ENCODE results near the gene ITGA1. TPM values are rescaled to one million over a fixed set of nuclear protein-coding genes. Genes with fewer than 3 reads are reported as not detected.

Gene ITGA1
- total and polyA plus RNA-seq, 11 donors, result 5.5 to 52.0 (median 23.3) TPM

DNA sequence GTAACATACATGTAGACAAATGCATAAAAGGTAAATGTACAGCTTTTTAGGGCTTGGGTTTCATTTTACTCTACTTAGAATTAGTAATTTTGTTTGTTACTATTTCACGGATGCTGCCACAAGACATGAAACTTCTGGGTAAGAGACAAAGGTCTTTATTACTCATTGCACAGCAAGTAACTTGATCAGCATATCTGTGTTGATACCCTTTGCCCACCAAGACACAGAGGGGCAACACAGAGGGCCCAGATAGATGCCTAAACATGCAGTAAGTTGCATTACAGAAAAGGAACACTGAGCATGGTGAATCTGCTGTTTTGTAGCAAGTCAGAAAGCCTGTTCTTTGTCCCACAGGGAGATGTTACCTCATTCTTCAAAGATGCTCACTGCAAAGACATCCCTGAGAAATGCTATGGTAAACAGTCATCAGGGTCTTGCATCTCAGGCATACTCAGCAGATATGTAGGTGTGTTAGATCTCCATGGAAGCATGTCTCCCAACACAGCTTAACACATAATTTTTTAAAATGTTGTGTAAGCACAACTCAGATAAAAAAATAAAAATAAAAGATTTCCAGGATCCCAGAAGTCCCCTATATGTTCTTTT lies 211.7 kb downstream of the ITGA1 start:
- peaks cover 0 to 8% (median 0%) of the 10 kb centered on the region in 9 donors for H3K27me3 ChIP-seq
- ATAC-seq (no peak), DNase-seq (no peak)
- H3K9me3 ChIP-seq, result no peaks in the 10 kb centered on the region
- no peak overlapping the region for H3K27ac ChIP-seq
- H3K4me1 ChIP-seq, result peaks cover 0 to 5% (median 0%) of the 10 kb centered on the region in 12 donors
- no peak for TF ChIP-seq POLR2A (IDR thresholded peaks at IDR 0.05)
- TF ChIP-seq, protein P1, sequence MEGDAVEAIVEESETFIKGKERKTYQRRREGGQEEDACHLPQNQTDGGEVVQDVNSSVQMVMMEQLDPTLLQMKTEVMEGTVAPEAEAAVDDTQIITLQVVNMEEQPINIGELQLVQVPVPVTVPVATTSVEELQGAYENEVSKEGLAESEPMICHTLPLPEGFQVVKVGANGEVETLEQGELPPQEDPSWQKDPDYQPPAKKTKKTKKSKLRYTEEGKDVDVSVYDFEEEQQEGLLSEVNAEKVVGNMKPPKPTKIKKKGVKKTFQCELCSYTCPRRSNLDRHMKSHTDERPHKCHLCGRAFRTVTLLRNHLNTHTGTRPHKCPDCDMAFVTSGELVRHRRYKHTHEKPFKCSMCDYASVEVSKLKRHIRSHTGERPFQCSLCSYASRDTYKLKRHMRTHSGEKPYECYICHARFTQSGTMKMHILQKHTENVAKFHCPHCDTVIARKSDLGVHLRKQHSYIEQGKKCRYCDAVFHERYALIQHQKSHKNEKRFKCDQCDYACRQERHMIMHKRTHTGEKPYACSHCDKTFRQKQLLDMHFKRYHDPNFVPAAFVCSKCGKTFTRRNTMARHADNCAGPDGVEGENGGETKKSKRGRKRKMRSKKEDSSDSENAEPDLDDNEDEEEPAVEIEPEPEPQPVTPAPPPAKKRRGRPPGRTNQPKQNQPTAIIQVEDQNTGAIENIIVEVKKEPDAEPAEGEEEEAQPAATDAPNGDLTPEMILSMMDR (IDR thresholded peaks at IDR 0.05), result no peak
- WGBS, 4 donors, result 92 to 98% (median 97%) methylated on average over 1 of the region's 1 CpG
- no peaks in the 10 kb centered on the region for H3K36me3 ChIP-seq
- intact Hi-C loops (cut with DNase I), result no loop called here
- no peak overlapping the region for H3K4me3 ChIP-seq

DNA sequence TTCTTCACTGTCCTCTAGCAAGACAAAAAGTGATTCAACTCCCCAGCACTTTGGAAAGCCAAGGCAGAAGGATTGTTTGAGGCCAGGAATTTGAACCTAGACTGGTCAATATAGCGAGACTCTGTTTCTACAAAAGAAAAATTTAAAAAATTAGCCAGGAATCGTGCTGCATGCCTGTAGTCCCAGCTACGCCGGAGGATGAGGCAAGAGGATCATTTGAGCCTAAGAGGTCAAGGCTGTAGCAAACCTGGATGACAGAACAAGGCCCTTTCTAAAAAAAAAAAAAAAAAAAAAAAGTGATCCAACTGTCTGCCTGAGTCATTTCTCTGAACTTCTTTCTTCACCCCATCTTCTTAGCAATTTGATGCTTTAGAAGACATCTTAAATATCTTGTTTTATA lies 213.8 kb downstream of the ITGA1 start:
- Histone ChIP-seq H3K4me1 (peaks cover 0 to 7% (median 0%) of the 10 kb centered on the region in 12 donors), H3K4me3 (no peak overlapping the region), H3K9me3 (no peaks in the 10 kb centered on the region), H3K27me3 (no peaks in the 10 kb centered on the region), H3K27ac (no peak overlapping the region), H3K36me3 (no peaks in the 10 kb centered on the region)
- DNase-seq (no peak), ATAC-seq (no peak)
- intact Hi-C loops (cut with DNase I), result no loop called here
- WGBS, 4 donors, result 93 to 97% (median 96%) methylated on average over 4 of the region's 4 CpGs
- TF ChIP-seq POLR2A (IDR thresholded peaks at IDR 0.05), result no peak
- TF ChIP-seq, protein P1 (IDR thresholded peaks at IDR 0.05), result no peak

DNA sequence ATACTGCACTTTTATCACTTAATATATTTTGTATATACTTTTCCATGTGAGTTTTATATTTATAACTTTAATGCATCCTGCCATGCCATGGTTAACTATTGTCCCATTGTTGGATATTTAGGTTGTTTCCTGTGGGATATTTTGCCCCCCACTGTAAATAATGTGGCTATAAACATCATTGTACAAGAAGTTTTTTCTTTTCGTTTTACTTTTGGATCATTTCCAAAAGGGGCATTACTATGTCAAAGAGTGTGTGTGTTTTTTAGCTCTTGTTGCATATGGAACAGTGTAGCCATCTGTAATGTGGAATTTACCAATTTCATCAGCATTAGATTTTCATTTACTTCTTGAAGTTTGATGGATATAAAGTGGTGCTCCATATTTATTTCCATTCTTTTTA lies 214.8 kb downstream of the ITGA1 start:
- intact Hi-C loops (cut with DNase I), result no loop called here
- Histone ChIP-seq H3K9me3 (no peaks in the 10 kb centered on the region), H3K4me1 (peaks cover 0 to 12% (median 0%) of the 10 kb centered on the region in 12 donors), H3K36me3 (no peaks in the 10 kb centered on the region), H3K27ac (no peak overlapping the region), H3K27me3 (no peaks in the 10 kb centered on the region), H3K4me3 (no peak overlapping the region)
- TF ChIP-seq, protein P1 (IDR thresholded peaks at IDR 0.05), result no peak
- TF ChIP-seq POLR2A (IDR thresholded peaks at IDR 0.05), result no peak
- DNase-seq (no peak), ATAC-seq (no peak)
- WGBS, 4 donors, result 53 to 69% (median 64%) methylated on average over 1 of the region's 1 CpG

DNA sequence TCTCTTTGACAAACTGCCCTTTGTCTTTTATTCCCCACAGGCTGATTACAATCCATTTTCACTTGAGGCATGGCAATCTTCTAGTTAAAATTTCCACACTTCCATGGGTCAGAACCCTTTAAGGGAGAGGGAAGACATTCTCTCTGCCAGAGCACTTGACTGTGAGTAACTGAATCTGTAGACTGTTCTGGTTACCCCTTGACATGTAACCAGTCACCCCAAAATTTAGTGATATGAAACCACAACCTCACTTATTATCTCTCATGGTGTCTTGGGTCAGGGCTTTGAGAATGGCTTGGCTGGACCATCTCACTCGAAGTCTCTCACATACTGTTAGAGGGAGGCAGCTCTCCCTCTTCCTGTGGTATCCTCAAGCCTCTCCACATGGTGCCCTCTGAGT lies 215.4 kb downstream of the ITGA1 start:
- WGBS, 4 donors, result 93 to 100% (median 93%) methylated on average over 1 of the region's 1 CpG
- TF ChIP-seq POLR2A (IDR thresholded peaks at IDR 0.05), result no peak
- ATAC-seq (no peak), DNase-seq (no peak)
- no peaks in the 10 kb centered on the region for H3K9me3 ChIP-seq
- peaks cover 0 to 12% (median 0%) of the 10 kb centered on the region in 12 donors for H3K4me1 ChIP-seq
- H3K4me3 ChIP-seq, result no peak overlapping the region
- no peak overlapping the region for H3K27ac ChIP-seq
- no peaks in the 10 kb centered on the region for H3K27me3 ChIP-seq
- intact Hi-C loops (cut with DNase I), result no loop called here
- no peaks in the 10 kb centered on the region for H3K36me3 ChIP-seq
